GM18498 (cell line): ENCODE results near the gene UCK2.
A peak's percentile ranks its signal among the peaks of the same experiment; 100 is the strongest.

ENCODE experiments used
- ATAC-seq: cut with Tn5 transposase; IDR thresholded peaks from one replicate; pipeline ENCODE4 v1.9.1; 2021; ENCODE audit warnings: mild to moderate bottlenecking, moderate library complexity; ENCODE audit not compliant: unreplicated experiment

Gene UCK2

GRCh38 chr1:165928075-165928731 lies 100.8 kb downstream of the UCK2 start:
- peak; percentile 43 for ATAC-seq

DNA sequence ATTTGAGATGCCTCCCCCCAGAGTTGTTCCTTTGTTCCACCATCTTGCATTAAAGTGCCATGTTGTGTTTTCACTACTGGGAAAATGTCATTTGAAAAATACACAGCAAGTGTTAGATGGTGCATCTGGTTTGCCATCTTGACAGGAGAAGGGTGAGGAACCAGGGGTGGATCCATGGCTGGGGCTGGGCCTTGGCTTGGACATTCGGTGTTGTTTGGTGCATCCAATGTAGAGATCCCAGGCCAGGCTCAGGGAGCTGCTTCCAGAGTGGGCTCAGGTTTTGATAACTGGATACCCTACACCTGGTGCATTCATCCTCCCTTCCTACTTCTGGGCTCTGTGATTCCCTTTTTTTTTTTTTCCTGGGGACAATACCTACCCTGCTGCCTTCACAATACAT lies 103.5 kb downstream of the UCK2 start:
- no peak for ATAC-seq

DNA sequence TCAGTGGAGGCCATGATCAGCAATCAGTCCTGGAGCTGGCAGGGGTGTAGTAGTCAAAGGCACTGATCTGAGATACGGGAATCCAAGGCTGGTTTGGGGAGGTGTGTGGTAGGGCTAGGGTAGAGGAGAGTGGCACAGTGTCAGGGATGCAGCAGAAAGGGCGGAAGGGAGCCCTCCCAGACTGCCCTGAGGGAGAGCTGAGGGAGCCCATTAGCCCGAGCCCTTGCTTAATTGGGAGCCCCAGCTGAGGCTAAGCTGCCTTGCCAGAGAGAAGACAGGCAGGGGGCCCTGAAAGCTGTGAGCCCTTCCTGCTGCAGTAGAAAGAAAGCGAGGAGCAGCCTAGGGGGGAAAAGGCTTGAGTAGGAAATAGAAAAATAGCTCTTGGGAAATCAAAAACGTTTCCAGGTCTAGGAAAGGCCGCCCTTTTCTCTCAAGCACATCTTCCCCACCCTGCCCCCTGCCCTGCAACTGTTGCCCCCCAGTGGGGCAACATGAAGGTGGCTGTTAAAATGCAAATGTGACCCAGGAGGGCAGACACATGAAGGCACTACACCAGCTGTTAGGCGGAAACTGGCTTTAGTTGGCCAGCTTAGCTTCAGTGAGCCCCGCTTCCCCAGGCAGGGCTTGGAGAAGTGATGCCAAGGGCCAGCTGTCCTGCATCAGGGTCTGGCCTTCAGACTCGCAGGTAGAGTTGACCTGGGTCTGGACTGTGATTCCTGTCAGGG lies 106.2 kb downstream of the UCK2 start:
- no peak for ATAC-seq

DNA sequence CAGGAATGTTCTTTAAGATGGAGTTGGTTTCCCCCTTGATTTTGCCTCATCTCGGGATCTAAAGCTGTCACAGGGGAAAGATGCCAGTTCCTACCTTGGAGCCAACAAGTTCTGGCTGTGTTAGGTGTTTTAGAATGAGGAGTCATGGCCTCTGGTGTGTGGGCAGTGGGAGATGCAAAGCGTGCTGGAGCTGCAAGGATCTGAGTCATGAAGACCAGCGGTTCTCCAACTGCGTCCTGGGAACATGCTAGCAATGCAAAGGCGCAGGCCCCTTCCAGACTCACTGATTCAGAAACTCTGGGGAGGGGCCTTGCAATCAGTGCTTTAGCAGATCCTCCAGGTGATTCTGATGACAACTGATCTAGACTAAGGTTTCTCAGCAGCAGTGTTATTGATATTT lies 109.1 kb downstream of the UCK2 start:
- no peak for ATAC-seq

DNA sequence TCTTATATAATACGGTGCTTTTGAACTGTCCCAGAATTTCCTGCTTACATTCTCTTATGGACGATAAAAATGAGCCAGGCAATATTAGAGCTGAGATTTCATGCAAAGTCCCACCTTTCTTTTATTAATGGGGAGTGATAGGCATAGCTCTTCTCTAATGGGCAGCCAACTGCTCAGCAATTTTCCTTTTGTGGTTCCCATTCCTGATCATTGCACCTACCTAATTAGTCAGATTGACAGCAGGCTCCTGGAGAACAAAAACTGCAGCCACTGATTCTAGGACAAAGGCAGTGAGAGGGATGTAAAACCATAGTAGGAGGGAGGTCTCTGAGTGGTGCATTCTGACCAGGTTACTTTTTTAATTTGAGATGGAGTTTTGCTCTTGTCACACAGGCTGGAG lies 110.4 kb downstream of the UCK2 start:
- no peak for ATAC-seq

DNA sequence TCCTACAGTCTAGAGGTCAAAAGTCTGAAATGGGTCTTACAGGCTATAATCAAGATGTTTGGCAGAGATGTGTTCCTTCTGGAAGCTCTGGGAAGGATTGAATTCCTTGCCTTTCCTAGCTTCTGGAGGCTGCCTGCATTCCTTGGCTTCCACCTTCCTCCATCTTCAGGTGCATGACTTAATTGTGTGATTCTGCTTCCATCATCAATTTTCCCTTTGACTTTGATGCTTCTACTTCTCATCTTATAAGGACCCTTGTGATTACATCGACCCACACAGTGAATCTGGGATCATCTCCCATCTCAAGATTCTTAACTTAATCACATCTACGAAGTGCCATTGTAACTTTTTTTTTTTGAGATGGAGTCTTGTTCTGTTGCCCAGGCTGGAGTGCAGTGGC lies 111.4 kb downstream of the UCK2 start:
- no peak for ATAC-seq

DNA sequence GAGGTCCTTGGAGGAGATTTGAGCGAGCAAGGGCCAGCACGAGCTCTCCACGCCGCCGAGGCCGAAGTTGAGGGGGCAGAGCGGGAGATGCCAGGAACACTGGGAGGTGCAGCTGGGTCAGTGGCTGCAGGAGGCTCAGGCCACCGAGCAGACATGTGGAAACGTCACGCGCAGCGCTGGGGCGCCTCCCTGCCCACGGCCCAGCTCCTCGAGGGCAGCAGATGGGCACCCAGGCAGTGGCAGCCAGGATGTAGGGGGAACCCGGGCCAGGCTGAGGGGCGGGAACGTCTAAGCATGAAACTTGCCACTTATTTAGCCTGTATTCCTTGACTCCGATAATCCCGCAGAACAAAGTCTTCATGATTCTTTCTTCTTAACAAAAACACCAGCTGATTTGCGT lies 114.1 kb downstream of the UCK2 start:
- ATAC-seq, result no peak

DNA sequence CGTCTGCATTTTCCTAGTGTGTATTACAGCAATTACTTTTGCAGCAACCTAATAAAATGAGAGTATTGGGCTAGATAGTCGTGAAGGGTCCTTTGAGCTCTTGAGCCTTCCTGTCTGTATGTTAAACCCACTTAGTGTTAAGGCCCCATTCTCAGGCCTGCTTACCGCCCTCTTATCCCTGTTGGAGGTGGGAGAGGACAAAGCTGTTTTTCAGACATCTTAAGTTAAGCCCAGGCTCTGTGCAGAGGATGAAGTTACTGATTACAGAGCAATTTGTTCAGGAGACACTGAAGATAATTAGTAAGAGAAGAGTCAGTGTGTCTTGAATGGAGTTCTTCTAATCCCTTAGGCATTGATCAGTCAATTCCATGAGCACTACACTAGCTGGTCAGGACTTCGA lies 114.6 kb downstream of the UCK2 start:
- no peak for ATAC-seq

DNA sequence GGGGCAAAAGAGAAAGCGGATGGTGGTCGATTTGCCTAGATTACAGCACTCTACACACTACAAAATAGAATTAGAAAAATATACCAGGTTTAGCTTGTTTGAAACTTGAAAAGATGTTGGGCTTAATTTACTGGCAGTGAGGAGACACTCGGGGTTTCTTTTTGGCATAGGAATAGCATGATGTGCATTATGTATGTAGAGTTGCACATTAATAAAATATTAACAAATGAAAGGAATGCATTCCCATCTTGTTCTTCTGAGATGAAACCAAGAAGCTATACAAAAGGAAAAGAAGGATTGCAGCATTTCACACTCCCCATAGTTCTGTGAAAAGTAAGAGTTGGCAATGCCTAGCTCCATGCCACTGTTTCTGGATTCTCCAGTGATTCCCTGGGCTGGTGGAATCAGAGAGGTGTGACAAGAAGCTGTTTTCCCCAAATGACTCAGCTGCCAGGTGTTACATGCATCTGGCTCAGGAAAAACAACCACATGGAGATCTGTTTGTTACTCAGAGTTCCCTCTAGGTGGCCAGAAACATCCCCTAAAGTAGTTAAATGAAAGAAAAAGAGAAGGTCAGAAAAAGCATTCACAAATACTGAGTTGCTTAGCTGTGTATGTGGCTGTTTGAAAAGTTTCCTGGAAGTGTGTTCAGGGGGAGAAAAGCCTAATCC lies 115.6 kb downstream of the UCK2 start:
- ATAC-seq, result peak; percentile 45

GRCh38 chr1:165945911-165946310 lies 118.5 kb downstream of the UCK2 start:
- no peak for ATAC-seq

DNA sequence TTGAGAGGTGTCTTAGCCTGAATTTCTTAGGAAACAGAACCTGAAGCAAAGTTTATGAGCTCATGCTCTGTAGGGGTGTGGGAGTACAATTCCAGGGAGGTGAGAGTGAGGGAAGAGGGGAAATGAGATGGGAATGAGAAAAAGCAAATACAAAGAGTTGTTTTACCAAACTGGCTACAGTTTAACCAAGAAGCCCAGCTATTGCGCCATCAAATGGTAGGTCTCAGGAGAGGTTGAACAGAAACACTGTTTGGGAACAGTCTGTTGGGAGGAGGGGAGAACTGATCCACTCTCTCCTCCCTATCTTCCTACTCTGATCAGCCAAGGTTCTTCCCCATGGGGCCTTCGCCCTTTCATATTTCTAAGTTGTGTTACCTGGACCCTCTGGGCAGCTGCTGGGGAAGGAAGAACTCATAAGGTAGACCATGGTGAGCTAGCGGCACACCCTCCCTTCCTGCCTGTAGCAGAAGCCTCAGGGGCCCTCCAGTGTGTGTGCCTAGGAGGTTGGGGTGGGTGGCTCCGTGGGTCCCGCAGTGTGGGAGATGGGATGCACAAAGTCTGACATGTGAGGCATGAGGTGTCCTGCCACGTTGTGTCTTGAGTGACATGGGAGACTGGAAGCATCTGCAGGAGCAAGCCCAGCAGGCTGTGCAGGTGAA lies 120.5 kb downstream of the UCK2 start:
- no peak for ATAC-seq

DNA sequence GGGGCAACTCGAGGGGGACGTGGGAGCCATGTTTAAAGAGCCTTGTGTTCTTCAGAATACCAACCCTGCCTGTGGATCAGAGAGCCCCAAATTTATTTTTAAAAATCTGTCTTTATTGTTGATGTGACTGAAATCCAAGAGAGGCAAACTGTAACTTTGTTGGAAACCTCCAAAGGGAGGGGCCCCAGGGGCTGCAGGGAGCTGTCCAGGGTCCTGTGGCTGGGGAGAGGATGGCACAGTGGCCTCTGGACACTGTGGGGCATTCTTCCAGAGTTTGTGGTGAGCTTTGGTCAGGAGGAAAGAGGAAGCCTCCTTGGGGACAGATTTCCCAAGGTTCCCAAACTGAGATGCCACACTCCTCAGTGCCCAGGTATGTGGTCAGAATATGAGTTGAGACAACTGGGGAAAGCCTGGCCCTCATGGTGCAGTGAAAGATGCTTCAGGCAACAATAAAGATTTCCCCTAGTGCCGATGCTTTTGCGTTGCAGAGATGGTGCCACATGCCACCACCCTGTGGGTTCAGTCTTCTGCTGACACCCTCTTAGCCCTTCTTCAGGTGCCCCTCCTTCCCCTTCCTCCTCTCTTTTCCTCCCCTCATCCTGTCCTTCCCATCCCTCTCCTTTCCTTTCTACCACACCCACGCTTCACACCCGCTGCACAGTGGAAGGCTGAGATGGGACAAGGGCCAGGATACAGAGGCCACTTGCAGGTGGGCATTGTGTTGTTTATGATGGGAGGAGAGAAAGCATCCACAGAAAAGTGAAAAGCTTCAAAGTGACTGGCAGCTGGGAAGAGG lies 122.1 kb downstream of the UCK2 start:
- no peak for ATAC-seq

- no peak for ATAC-seq
Observed at GRCh38 chr1:165954940-165955339, 127.5 kb downstream of the UCK2 start.

DNA sequence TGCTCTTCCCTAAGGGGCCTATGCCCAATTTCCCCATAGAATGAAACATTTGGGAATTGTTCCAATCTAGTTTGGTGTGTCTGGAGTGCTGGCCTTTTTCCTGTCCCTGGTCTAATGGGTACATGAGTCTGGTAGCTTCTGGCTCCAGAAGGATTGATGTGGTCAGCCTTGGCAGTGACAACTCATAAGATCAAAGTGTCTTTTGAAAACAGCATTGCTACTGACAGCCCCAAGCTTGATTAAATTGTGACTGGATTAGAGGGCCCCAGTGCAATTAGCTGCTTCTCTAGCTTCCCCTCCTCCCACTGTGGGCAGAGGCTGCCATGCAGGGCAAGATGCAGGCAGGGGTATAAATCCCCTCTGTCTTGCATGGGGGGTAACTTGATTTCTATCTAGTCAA lies 130.9 kb downstream of the UCK2 start:
- ATAC-seq, result no peak

DNA sequence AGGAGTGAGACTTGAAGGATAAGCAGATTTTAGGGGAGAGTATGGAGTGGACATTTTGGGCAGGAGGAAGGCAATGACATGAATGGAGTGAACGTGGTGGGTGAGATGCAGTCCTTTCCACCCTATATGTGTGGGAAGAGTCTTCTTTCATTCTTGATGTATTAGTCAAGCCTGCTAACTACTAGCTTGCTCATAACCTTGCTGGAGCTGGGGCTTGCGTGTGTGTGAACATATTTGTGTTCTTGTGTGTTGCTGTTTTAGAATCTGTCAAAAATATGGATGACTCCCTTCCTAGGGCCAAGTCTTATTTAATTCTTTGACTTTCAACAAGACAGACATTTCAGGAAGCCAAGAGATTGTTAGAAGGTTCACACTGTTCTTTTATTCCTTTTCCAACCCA lies 132.7 kb downstream of the UCK2 start:
- ATAC-seq, result no peak

DNA sequence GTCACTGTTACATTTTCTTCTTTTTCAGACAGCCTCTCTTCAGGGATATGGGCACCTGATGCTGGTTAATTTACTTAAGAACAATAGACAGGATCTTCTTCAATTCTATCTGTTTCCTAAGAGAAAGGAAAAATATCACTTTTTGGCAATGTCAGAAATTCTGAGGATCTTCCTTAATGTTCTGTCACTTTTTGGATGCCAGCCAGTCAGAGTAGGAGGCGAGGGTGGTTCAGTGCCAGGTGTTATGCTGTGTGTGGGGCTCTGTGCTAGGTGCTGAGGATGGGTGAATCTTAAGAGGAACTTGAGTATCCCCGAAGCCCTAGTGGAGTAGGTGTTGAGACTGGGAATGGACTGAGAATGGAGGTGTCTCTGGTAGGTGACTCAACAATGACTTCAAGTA lies 133.5 kb downstream of the UCK2 start:
- no peak for ATAC-seq
